Bone marrow (tissue), 2 donors: Measurements from ENCODE around the gene COL9A3.
"Not testable (repeated sequence)": the region's sequence is repeated elsewhere in the genome, so short reads cannot be mapped to it uniquely, and the experiment has no call there.

Experiments
- DNase-seq, 2 donors: peaks; one replicate each; lab custom pipeline; 2025; lab: John Stamatoyannopoulos, UW

Gene COL9A3

DNA sequence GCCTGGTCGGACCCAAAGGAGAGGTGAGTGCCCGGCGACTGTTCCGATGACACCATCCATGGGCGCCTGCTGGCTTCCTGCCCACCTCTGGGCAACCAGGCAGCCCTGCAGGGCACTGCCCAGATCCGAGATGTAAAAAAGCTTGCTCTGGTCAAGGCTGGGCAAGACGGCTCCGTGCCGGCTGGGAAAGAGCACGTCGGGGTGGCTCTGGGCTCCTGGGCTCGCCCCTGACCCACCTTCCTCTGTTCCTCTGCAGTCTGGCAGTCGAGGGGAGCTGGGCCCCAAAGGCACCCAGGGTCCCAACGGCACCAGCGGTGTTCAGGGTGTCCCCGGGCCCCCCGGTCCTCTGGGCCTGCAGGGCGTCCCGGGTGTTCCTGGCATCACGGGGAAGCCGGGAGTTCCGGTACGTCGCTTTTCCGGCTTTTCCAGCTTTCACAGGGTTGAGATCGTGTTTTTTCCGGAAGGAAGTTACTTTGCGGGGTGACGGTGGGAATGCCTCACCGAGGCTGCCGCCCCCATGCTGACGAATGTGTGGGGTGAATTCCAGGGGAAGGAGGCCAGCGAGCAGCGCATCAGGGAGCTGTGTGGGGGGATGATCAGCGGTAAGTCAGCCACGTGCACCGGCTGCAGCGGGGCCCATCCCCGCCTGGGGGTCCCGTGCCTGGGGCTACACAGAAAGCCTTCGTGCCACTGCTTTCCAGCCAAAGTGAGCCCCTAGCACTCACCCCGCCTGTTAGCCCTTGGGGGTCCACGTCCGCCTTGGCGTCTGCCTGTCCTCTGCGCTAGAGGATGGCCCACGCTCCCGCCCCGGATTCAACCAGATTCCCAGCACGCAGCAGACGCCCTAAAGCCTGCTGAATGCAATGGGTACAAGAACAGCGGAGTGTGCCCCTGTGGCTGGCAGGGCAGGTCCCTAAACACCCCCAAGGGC lies 19.3 kb downstream of the COL9A3 start:
- DNase-seq: no peak

GRCh38 chr20:62836967-62837490 lies 20.2 kb downstream of the COL9A3 start:
- no peak for DNase-seq

DNA sequence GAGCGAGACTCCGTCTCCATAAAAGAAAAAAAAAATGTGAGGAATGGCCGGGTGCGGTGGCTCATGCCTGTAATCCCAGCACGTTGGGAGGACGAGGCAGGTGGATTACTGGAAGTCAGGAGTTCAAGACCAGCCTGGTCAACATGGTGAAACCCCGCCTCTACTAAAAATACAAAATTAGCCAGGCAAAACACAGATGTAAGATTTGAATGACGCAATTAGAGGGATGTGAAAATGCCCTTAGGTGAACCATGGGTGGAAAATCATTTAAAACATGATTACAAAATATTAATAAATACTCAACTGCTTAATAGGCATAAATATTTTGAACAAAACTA lies 20.9 kb downstream of the COL9A3 start:
- DNase-seq: no peak

DNA sequence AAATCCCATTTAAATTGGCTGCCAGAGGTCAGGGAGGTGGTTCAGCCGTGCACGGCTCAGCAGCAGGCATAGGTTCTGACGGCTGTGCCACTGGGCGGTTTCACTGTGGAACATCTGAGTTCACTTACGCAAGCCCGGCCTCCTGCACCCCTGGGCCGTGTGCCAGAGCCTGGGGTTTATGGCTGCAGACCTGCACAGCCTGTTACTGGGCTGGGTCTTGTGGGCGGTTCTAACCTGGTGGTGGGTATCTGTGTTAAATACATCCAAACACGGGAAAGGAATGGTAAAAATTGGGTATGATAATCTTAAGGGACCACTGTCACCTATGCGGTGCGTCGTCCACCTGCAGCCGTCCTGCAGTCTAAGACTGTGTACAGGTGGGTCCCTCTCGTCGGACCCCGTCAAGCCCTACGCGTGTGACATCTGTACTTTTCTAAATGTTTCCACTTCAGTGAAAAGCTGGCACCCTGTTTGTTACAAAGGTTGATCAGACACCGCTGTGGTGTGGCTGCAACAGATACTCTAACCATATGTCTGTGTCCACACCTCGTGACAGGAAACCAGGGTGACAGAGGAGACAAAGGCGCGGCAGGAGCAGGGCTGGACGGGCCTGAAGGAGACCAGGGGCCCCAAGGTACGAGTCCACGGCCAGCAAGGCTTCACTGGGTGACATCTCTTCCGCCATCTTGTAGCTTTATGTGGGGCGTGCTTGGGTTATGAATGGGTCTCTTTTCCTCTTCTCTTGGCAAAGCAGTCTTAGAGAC lies 21.5 kb downstream of the COL9A3 start:
- no peak for DNase-seq

DNA sequence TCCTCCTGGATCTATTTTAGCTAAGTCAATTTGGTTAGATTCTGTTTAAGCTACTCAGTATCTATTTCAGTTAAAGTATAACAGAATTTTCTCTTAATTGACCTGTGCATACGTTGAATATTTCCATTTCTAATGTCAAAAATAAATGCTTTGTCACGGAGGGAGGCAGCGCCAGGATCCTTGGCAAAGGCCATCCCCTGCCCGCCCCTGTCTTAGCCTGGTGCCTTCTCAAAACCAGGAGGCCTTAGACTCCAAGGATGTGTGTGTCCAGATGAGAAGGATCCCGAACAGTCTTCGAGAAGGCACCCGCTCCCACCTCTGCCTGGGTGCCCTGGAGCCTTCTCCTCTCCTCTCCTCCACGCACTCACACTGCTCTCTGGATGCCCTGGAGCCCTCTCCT lies 22.4 kb downstream of the COL9A3 start:
- DNase-seq: no peak

DNA sequence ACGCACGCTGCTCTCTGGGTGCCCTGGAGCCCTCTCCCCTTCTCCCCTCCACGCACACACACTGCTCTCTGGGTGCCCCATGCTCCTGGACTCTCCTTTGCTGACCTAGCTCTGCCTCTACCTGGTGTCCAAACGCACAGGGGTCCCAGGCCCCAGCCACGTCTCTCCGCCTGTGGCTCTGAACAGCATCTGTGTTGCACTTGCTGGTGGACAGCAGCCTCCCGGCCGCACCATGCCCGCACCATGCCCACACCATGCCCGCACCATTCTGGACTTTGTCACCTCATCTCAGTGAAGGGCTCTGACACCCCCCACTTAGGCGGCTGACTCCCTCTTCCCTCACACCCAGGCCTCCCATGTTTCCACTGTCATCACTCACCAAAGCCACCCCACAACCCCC lies 23.0 kb downstream of the COL9A3 start:
- no peak for DNase-seq

- DNase-seq: no peak
These were observed 23.7 kb downstream of the COL9A3 start for GRCh38 chr20:62840244-62841197.

DNA sequence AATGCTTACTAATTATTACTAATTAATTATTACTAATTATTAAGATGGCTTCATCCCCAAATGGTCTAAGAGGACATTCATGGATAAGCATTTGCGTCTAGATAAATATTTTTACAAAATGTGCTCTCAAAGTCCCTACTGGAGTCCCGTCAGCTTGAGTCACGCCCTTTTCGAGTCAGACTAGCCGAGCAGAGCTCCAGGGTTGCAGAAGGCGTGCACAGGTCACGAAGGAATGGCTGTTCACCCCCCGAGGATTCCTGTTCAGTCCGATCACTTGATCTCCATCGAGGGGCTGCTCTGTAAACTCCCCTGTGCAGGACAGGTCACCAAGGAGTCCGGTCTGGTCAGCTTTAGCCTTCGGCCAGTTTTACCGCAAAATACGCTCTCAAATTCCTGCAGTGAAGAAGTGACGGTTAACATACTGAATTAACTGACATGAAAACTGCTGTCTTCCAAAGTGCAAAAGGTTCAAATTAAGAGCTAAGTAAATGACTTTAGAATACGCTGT lies 24.9 kb downstream of the COL9A3 start:
- no peak for DNase-seq

DNA sequence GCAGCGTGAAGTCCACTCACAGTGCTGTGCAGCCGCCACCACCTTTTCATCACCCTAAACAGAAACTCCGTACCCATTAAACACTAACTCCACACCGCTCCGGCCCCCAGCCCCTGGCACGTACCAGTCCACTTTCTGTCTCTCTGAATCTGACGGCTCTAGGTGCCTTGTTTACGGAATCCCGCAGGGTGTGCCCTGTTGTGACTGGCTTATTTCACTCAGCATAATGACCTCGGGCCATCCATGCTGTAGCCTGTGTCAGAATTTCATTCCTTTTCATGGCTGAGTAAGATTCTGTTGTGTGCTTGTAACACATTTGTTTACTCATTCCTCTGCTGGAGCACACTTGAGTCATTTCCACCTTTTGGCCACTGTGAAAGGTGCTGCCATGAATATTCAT lies 26.8 kb downstream of the COL9A3 start:
- DNase-seq: no peak

DNA sequence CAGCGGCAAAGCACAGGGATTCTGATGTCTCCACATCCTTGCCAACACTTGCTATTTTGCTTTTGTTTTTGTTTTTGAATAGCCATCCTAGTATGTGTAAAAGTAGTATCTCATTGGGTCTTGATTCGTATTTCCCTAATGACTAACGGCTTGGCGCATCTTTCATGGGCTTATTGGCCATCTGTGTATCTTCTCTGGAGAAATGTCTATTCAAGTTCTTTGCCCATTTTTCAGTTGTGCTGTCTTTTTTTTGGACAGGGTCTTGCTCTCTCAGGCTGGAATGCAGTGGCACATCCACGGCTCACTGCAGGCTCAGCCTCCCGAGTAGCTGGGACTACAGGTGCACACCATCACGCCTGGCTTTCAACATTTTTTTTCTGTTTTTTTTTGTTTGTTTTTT lies 27.3 kb downstream of the COL9A3 start:
- no peak for DNase-seq

DNA sequence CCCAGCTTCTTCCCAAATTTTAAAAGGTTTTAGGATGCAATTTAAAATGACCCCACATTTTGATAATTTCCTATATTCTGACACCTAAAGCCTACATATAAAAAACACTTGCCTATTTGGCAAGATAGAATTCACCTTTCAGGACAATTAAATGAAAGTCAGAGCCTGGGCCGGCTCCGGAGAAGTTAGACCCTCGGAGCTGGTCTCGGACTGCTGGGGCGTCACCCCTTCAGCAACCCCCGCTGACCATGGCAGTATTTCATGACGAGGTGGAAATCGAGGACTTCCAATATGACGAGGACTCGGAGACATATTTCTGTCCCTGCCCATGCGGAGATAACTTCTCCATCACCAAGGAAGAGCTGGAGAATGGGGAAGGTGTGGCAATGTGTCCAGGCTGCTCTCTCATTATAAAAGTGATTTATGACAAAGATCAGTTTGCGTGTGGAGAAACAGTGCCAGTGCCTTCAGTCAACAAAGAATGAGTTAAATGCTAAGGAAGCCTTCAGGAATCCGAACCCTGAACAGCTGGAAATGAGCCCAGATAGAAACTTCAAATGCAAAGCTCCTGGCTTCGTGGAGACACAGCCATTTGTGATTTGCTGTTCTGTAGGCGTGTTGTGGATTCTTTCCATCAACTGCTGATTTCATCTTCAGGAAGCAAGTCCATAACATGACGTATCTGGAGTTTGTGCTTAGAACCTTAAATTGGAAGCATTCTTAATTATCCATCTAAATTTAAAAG lies 28.7 kb downstream of the COL9A3 start:
- DNase-seq: no peak

DNA sequence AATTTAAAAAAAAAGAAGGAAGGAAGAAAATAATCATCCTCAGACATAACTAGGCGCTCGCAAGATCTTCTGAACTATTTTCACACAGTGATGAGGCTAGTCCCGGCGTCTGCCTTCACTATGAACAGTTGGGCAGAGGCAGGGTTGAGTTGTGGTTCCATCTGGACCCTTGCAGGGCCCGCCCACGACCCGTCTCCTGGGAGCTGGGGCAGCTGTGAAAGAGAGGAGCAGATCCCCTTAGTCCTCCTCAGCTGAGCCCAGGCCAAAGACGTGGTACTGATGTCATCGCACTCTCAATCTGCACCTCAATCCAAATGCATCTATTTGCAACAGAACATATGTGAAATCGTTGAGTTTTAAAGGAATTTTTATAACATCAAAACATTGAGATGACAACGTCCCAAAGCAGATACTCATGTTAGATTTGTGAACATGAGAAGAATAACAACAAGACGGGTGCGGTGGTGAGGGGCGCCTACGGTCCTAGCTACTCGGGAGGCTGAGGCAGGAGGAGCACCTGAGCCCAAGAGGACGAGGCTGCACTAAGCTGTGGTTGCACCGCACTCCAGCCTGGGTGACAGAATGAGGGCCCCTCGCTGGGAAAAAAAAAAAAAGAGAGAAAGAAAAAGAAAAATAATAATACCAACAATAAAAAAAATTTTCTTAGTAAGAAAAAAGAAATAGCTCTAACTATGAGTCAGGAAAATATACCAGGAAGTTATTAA lies 29.5 kb downstream of the COL9A3 start:
- no peak for DNase-seq

GRCh38 chr20:62848917-62849316 lies 32.1 kb downstream of the COL9A3 start:
- not testable (repeated sequence) for DNase-seq

- DNase-seq: no peak
These were observed 32.6 kb downstream of the COL9A3 start for GRCh38 chr20:62849431-62849830.

DNA sequence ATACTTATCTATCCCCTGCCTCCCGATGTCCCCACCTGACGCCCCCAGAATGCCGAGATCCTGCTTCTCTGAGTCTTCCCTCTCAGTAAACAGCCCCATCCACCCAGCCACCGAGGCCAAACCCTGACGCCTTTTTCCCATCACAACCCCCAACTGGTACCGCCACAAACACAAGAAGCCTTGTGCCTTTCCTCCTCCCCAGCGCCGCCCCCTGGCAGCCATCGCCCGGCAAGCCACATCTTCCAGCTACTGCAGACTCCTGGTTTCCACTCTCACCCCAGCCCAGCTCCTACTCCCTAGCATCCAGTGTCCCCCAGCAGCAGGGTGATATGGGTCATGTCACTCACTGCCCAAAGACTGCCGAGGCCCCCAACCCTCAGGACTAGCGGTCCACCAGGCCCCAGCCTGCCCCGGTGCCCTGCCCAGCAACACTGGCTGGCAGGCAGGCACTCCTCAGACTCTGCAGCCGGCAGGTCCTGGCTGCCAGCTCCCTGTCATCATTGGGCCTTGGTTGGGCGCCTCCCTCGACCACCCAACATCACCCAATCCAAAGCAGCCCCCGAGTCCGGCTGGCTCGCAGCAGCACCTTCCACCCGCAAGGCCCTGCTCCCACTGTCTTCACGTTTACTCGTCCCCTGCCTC lies 33.6 kb downstream of the COL9A3 start:
- DNase-seq: no peak

GRCh38 chr20:62852196-62852595 lies 35.3 kb downstream of the COL9A3 start:
- DNase-seq: no peak

- DNase-seq: no peak
These were observed 36.0 kb downstream of the COL9A3 start for GRCh38 chr20:62852841-62853240.

GRCh38 chr20:62853304-62853703 lies 36.5 kb downstream of the COL9A3 start:
- not testable (repeated sequence) for DNase-seq

- DNase-seq: no peak
These were observed 37.3 kb downstream of the COL9A3 start for GRCh38 chr20:62854121-62854520.

- no peak for DNase-seq
These were observed 38.3 kb downstream of the COL9A3 start for GRCh38 chr20:62855120-62855519.
